K562 (cell line): ENCODE measurements around the gene MCCC2. TPM values are rescaled to one million over a fixed set of nuclear protein-coding genes. Genes with fewer than 3 reads are reported as not detected.

Experiments used
- MEIS2 ChIP-seq: fragments of 450-650 bp; IDR thresholded peaks from 2 replicates; pipeline ENCODE4 v1.6.1; 2014; ENCODE audit warnings: mild to moderate bottlenecking; ENCODE audit not compliant: partially characterized antibody
- MIER1 ChIP-seq: fragments of 450-650 bp; IDR thresholded peaks from 2 replicates; pipeline ENCODE4 v1.6.1; 2016; ENCODE audit warnings: antibody characterized with exemption, mild to moderate bottlenecking, low read depth
- NFE2 ChIP-seq: IDR thresholded peaks from 2 replicates; pipeline ENCODE4 v1.6.1; 2014; ENCODE audit warnings: antibody characterized with exemption, low read depth
- NFXL1 ChIP-seq: fragments of 450-650 bp; formaldehyde crosslinking; IDR thresholded peaks from 2 replicates; pipeline ENCODE4 v1.4.0; 2021; ENCODE audit warnings: mild to moderate bottlenecking
- ZNF224 ChIP-seq: sonication (generic); formaldehyde crosslinking; IDR thresholded peaks from 2 replicates; pipeline ENCODE4 v1.8.0; 2022; ENCODE audit warnings: mild to moderate bottlenecking, missing genetic modification reagents
- polyA plus RNA-seq, 8 experiments: library from polyadenylated mRNA; depleted of rRNA in 4 of 8; stranded (reverse) in 5 of 8; unstranded in 3 of 8; fragments of >200 nt; fragmentation: Nextera tagmentation in 2 of 8; fragmentation: Illumina TruSeq in 1 of 8; extraction: Ambion mirVana in 2 of 8; extraction: Trizol in 1 of 8; gene quantifications; 2 replicates each; pipeline versions ENCODE4 v1.2.1 to v1.2.3, GENCODE V29; 2011 to 2014; ENCODE audit warnings: inconsistent platforms in 1 of 8, missing spikeins in 1 of 8
- total RNA-seq, 7 experiments: library from RNA; depleted of rRNA in 6 of 7; stranded (reverse); fragments of >200 nt in 6 of 7; fragmentation: Illumina TruSeq in 2 of 7; extraction: Trizol in 2 of 7; gene quantifications; 2 replicates each; pipeline versions ENCODE4 v1.2.1 to v1.2.3, GENCODE V29; 2011 to 2021; ENCODE audit warnings: low replicate concordance in 1 of 7
- TF ChIP-seq, protein P1 (sequence below): fragments of 200-600 bp; sonication (generic); IDR thresholded peaks from one replicate; pipeline ENCODE4 v1.6.1; 2012; ENCODE audit warnings: mild to moderate bottlenecking, low read depth, low read length, inconsistent platforms

MCCC2 gene
- total and polyA plus RNA-seq, 9 of the 15 experiments (the other 6 are each of a cell fraction or from before 2014, with no cell fraction given) = 17.1 to 77.9 (median 52.5) TPM

DNA sequence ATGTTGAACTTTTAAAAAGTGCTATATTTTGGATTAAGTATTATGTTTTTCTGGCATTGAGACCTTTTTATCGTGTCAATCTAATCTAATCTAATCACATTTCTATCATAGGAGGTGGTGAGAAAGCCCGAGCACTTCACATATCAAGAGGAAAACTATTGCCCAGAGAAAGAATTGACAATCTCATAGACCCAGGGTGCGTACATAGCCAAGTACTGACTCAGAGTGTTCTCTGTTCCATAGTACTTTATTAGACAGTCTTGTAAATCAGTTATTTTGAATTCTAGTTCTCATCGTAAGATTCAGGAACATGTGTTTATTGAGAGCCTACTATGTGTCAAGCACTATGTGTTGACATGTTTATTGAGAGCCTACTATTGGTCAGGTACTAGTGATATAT is 9.0 kb downstream of the MCCC2 start (continued):
- TF ChIP-seq, protein P1, sequence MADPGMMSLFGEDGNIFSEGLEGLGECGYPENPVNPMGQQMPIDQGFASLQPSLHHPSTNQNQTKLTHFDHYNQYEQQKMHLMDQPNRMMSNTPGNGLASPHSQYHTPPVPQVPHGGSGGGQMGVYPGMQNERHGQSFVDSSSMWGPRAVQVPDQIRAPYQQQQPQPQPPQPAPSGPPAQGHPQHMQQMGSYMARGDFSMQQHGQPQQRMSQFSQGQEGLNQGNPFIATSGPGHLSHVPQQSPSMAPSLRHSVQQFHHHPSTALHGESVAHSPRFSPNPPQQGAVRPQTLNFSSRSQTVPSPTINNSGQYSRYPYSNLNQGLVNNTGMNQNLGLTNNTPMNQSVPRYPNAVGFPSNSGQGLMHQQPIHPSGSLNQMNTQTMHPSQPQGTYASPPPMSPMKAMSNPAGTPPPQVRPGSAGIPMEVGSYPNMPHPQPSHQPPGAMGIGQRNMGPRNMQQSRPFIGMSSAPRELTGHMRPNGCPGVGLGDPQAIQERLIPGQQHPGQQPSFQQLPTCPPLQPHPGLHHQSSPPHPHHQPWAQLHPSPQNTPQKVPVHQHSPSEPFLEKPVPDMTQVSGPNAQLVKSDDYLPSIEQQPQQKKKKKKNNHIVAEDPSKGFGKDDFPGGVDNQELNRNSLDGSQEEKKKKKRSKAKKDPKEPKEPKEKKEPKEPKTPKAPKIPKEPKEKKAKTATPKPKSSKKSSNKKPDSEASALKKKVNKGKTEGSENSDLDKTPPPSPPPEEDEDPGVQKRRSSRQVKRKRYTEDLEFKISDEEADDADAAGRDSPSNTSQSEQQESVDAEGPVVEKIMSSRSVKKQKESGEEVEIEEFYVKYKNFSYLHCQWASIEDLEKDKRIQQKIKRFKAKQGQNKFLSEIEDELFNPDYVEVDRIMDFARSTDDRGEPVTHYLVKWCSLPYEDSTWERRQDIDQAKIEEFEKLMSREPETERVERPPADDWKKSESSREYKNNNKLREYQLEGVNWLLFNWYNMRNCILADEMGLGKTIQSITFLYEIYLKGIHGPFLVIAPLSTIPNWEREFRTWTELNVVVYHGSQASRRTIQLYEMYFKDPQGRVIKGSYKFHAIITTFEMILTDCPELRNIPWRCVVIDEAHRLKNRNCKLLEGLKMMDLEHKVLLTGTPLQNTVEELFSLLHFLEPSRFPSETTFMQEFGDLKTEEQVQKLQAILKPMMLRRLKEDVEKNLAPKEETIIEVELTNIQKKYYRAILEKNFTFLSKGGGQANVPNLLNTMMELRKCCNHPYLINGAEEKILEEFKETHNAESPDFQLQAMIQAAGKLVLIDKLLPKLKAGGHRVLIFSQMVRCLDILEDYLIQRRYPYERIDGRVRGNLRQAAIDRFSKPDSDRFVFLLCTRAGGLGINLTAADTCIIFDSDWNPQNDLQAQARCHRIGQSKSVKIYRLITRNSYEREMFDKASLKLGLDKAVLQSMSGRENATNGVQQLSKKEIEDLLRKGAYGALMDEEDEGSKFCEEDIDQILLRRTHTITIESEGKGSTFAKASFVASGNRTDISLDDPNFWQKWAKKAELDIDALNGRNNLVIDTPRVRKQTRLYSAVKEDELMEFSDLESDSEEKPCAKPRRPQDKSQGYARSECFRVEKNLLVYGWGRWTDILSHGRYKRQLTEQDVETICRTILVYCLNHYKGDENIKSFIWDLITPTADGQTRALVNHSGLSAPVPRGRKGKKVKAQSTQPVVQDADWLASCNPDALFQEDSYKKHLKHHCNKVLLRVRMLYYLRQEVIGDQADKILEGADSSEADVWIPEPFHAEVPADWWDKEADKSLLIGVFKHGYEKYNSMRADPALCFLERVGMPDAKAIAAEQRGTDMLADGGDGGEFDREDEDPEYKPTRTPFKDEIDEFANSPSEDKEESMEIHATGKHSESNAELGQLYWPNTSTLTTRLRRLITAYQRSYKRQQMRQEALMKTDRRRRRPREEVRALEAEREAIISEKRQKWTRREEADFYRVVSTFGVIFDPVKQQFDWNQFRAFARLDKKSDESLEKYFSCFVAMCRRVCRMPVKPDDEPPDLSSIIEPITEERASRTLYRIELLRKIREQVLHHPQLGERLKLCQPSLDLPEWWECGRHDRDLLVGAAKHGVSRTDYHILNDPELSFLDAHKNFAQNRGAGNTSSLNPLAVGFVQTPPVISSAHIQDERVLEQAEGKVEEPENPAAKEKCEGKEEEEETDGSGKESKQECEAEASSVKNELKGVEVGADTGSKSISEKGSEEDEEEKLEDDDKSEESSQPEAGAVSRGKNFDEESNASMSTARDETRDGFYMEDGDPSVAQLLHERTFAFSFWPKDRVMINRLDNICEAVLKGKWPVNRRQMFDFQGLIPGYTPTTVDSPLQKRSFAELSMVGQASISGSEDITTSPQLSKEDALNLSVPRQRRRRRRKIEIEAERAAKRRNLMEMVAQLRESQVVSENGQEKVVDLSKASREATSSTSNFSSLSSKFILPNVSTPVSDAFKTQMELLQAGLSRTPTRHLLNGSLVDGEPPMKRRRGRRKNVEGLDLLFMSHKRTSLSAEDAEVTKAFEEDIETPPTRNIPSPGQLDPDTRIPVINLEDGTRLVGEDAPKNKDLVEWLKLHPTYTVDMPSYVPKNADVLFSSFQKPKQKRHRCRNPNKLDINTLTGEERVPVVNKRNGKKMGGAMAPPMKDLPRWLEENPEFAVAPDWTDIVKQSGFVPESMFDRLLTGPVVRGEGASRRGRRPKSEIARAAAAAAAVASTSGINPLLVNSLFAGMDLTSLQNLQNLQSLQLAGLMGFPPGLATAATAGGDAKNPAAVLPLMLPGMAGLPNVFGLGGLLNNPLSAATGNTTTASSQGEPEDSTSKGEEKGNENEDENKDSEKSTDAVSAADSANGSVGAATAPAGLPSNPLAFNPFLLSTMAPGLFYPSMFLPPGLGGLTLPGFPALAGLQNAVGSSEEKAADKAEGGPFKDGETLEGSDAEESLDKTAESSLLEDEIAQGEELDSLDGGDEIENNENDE = no peak
- TF ChIP-seq MEIS2 (no peak), ZNF224 (CRISPR knock-in tag) (no peak), MIER1 (no peak), NFE2 (no peak), NFXL1 (CRISPR knock-in tag) (no peak)
- TF ChIP-seq, all 486 proteins: peak for 0
